GM18519 (cell line): ENCODE data around the gene STARD8.

Experiments
- ATAC-seq: cut with Tn5 transposase; IDR thresholded peaks from one replicate; pipeline ENCODE4 v1.9.1; 2021; ENCODE audit warnings: mild to moderate bottlenecking, moderate library complexity; ENCODE audit not compliant: unreplicated experiment, low FRiP score

The STARD8 gene

GRCh38 chrX:68690936-68691501, 43.6 kb downstream of the STARD8 start:
- no peak for ATAC-seq

GRCh38 chrX:68691921-68692320, 44.5 kb downstream of the STARD8 start:
- ATAC-seq: no peak

GRCh38 chrX:68692651-68693050, 45.2 kb downstream of the STARD8 start:
- ATAC-seq: no peak

GRCh38 chrX:68693481-68694434, 46.3 kb downstream of the STARD8 start:
- no peak for ATAC-seq

GRCh38 chrX:68694435-68695205, 47.2 kb downstream of the STARD8 start:
- no peak for ATAC-seq

- ATAC-seq: no peak
Measured at GRCh38 chrX:68695206-68695845, 47.9 kb downstream of the STARD8 start.

GRCh38 chrX:68696267-68696990, 49.0 kb downstream of the STARD8 start:
- ATAC-seq: no peak

GRCh38 chrX:68697036-68697435, 49.6 kb downstream of the STARD8 start:
- ATAC-seq: no peak

- no peak for ATAC-seq
Measured at GRCh38 chrX:68697465-68698125, 50.1 kb downstream of the STARD8 start.

GRCh38 chrX:68698942-68699341, 51.5 kb downstream of the STARD8 start:
- ATAC-seq: no peak

- no peak for ATAC-seq
Measured at GRCh38 chrX:68699960-68700746, 52.7 kb downstream of the STARD8 start.

- no peak for ATAC-seq
Measured at GRCh38 chrX:68703369-68703768, 55.9 kb downstream of the STARD8 start.

- no peak for ATAC-seq
Measured at GRCh38 chrX:68703846-68704245, 56.4 kb downstream of the STARD8 start.

GRCh38 chrX:68705986-68706385, 58.5 kb downstream of the STARD8 start:
- no peak for ATAC-seq

GRCh38 chrX:68708503-68709290, 61.2 kb downstream of the STARD8 start:
- no peak for ATAC-seq

GRCh38 chrX:68710870-68711576, 63.6 kb downstream of the STARD8 start:
- no peak for ATAC-seq

GRCh38 chrX:68711845-68712244, 64.4 kb downstream of the STARD8 start:
- ATAC-seq: no peak
